ENCODE results near the gene SAMD4A.

The SAMD4A gene

GRCh38 chr14:54566410-54567223 lies at the start of gene SAMD4A:
Gene SAMD4A, plus strand, starts transcription at chr14:54567128. Its CDS starts 789 bp downstream, at chr14:54567917.
- DNase-seq (ENCODE audit: low read depth in 2 of 2), result peak; percentile 27 to 32

GRCh38 chr14:54524410-54524809 lies 42.5 kb upstream of the SAMD4A start:
- DNase-seq (ENCODE audit: low read depth in 2 of 2), result no peak

GRCh38 chr14:54528973-54529372 lies 38.0 kb upstream of the SAMD4A start:
- DNase-seq (ENCODE audit: low read depth in 2 of 2), result no peak

- no peak for DNase-seq (ENCODE audit: low read depth in 2 of 2)
Observed at GRCh38 chr14:54529811-54530210, 37.1 kb upstream of the SAMD4A start.

- no peak for DNase-seq (ENCODE audit: low read depth in 2 of 2)
Observed at GRCh38 chr14:54532111-54533012, 34.6 kb upstream of the SAMD4A start.

GRCh38 chr14:54533100-54533499 lies 33.8 kb upstream of the SAMD4A start:
- DNase-seq (ENCODE audit: low read depth in 2 of 2), result no peak

- DNase-seq (ENCODE audit: low read depth in 2 of 2), result no peak
Observed at GRCh38 chr14:54535126-54535525, 31.8 kb upstream of the SAMD4A start.

- DNase-seq (ENCODE audit: low read depth in 2 of 2), result no peak
Observed at GRCh38 chr14:54535646-54536045, 31.3 kb upstream of the SAMD4A start.

- no peak for DNase-seq (ENCODE audit: low read depth in 2 of 2)
Observed at GRCh38 chr14:54537651-54538050, 29.3 kb upstream of the SAMD4A start.

GRCh38 chr14:54538055-54538454 lies 28.9 kb upstream of the SAMD4A start:
- no peak for DNase-seq (ENCODE audit: low read depth in 2 of 2)

- DNase-seq (ENCODE audit: low read depth in 2 of 2), result no peak
Observed at GRCh38 chr14:54547583-54547982, 19.3 kb upstream of the SAMD4A start.

GRCh38 chr14:54548491-54548890 lies 18.4 kb upstream of the SAMD4A start:
- no peak for DNase-seq (ENCODE audit: low read depth in 2 of 2)

- no peak for DNase-seq (ENCODE audit: low read depth in 2 of 2)
Observed at GRCh38 chr14:54549862-54550261, 17.1 kb upstream of the SAMD4A start.

GRCh38 chr14:54550514-54550913 lies 16.4 kb upstream of the SAMD4A start:
- no peak for DNase-seq (ENCODE audit: low read depth in 2 of 2)

GRCh38 chr14:54554401-54554800 lies 12.5 kb upstream of the SAMD4A start:
- no peak for DNase-seq (ENCODE audit: low read depth in 2 of 2)

- DNase-seq (ENCODE audit: low read depth in 2 of 2), result no peak
Observed at GRCh38 chr14:54555651-54556050, 11.3 kb upstream of the SAMD4A start.

GRCh38 chr14:54556535-54556934 lies 10.4 kb upstream of the SAMD4A start:
- no peak for DNase-seq (ENCODE audit: low read depth in 2 of 2)

GRCh38 chr14:54562334-54562733 lies 4.6 kb upstream of the SAMD4A start:
- DNase-seq (ENCODE audit: low read depth in 2 of 2), result no peak

GRCh38 chr14:54564071-54564867 lies 2.7 kb upstream of the SAMD4A start:
- no peak for DNase-seq (ENCODE audit: low read depth in 2 of 2)

- DNase-seq (ENCODE audit: low read depth in 2 of 2), result peak; percentile 51 to 56
Observed at GRCh38 chr14:54564868-54565784, 1.8 kb upstream of the SAMD4A start.
